Measurements from ENCODE around the gene CDH12. TPM values are rescaled to one million over a fixed set of nuclear protein-coding genes. Genes with fewer than 3 reads are reported as not detected.

Gene CDH12
- total and polyA plus RNA-seq, 7 donors, result not detected

GRCh38 chr5:22372826-22373660, 480.1 kb downstream of the CDH12 start:
- Histone ChIP-seq H3K36me3 (ENCODE audit: insufficient read depth in 1 of 2, low read depth in 1 of 2) (no peaks in the 10 kb centered on the region), H3K9me3 (peaks cover 4% of the 10 kb centered on the region), H3K4me3 (no peak overlapping the region), H3K27me3 (ENCODE audit: insufficient read depth in 3 of 3, low read length in 2 of 3) (no peaks in the 10 kb centered on the region), H3K27ac (no peak overlapping the region), H3K4me1 (no peaks in the 10 kb centered on the region)
- ATAC-seq (no peak), DNase-seq (no peak)
- TF ChIP-seq CTCF (IDR thresholded peaks at IDR 0.05), result no peak
- intact Hi-C loops (cut with DNase I), result no loop called here
- 75 to 82% (median 76%) methylated on average over 1 of the region's 1 CpG for WGBS, 3 donors

- peaks cover 4% of the 10 kb centered on the region for H3K9me3 ChIP-seq
- no peaks in the 10 kb centered on the region for H3K36me3 ChIP-seq (ENCODE audit: insufficient read depth in 1 of 2, low read depth in 1 of 2)
- H3K27me3 ChIP-seq (ENCODE audit: insufficient read depth in 3 of 3, low read length in 2 of 3), result no peaks in the 10 kb centered on the region
- H3K27ac ChIP-seq, result no peak overlapping the region
- no peaks in the 10 kb centered on the region for H3K4me1 ChIP-seq
- intact Hi-C loops (cut with DNase I), result no loop called here
- H3K4me3 ChIP-seq, result no peak overlapping the region
- WGBS, 3 donors, result 57 to 70% (median 61%) methylated on average over 8 of the region's 8 CpGs
- ATAC-seq (no peak), DNase-seq (no peak)
- TF ChIP-seq CTCF (IDR thresholded peaks at IDR 0.05), result no peak
Observed at GRCh38 chr5:22372376-22372775, 480.8 kb downstream of the CDH12 start.

- DNase-seq (no peak), ATAC-seq (no peak)
- H3K4me1 ChIP-seq, result no peaks in the 10 kb centered on the region
- intact Hi-C loops (cut with DNase I), result no loop called here
- no peaks in the 10 kb centered on the region for H3K9me3 ChIP-seq
- no peaks in the 10 kb centered on the region for H3K27me3 ChIP-seq (ENCODE audit: insufficient read depth in 3 of 3, low read length in 2 of 3)
- H3K27ac ChIP-seq, result no peak overlapping the region
- no peaks in the 10 kb centered on the region for H3K36me3 ChIP-seq (ENCODE audit: insufficient read depth in 1 of 2, low read depth in 1 of 2)
- TF ChIP-seq CTCF (IDR thresholded peaks at IDR 0.05), result no peak
- no peak overlapping the region for H3K4me3 ChIP-seq
- 61 to 75% (median 66%) methylated on average over 3 of the region's 3 CpGs for WGBS, 3 donors
Observed at GRCh38 chr5:22354956-22355355, 498.2 kb downstream of the CDH12 start.

GRCh38 chr5:22352493-22352892, 500.7 kb downstream of the CDH12 start:
- H3K4me3 ChIP-seq, result no peak overlapping the region
- H3K36me3 ChIP-seq (ENCODE audit: insufficient read depth in 1 of 2, low read depth in 1 of 2), result no peaks in the 10 kb centered on the region
- no peak for TF ChIP-seq CTCF (IDR thresholded peaks at IDR 0.05)
- intact Hi-C loops (cut with DNase I), result no loop called here
- ATAC-seq (no peak), DNase-seq (no peak)
- no peak overlapping the region for H3K27ac ChIP-seq
- WGBS, 3 donors, result 65 to 70% (median 68%) methylated on average over 4 of the region's 4 CpGs
- H3K4me1 ChIP-seq, result no peaks in the 10 kb centered on the region
- H3K27me3 ChIP-seq (ENCODE audit: insufficient read depth in 3 of 3, low read length in 2 of 3), result no peaks in the 10 kb centered on the region
- no peaks in the 10 kb centered on the region for H3K9me3 ChIP-seq

- DNase-seq, result no peak
- Histone ChIP-seq H3K27ac (no peak overlapping the region), H3K9me3 (no peaks in the 10 kb centered on the region), H3K4me3 (no peak overlapping the region), H3K4me1 (no peaks in the 10 kb centered on the region), H3K36me3 (ENCODE audit: insufficient read depth in 1 of 2, low read depth in 1 of 2) (no peaks in the 10 kb centered on the region), H3K27me3 (ENCODE audit: insufficient read depth in 3 of 3, low read length in 2 of 3) (no peaks in the 10 kb centered on the region)
- 43 to 65% (median 61%) methylated on average over 2 of the region's 2 CpGs for WGBS, 3 donors
- no peak for ATAC-seq
- TF ChIP-seq CTCF (IDR thresholded peaks at IDR 0.05), result no peak
- intact Hi-C loops (cut with DNase I), result no loop called here
Observed at GRCh38 chr5:22351178-22351577, 502.0 kb downstream of the CDH12 start.

All from psoas muscle (tissue), 8 donors.